Activated CD8-positive, alpha-beta memory T cell treated with anti-CD3 and anti-CD28 coated beads for 48 hours (primary cell): ENCODE data around the gene FERMT3.

Source experiments
- DNase-seq, 3 experiments: peaks; one replicate each; pipeline ENCODE4 v3.0.0-alpha.2; 2020; ENCODE audit warnings: low read depth in 2 of 3, low spot score in 2 of 3

Gene FERMT3

GRCh38 chr11:64262271-64263002 is 55.9 kb downstream of the FERMT3 start:
- DNase-seq: no peak

- DNase-seq: no peak
These were observed 56.8 kb downstream of the FERMT3 start for GRCh38 chr11:64263021-64263946.

- DNase-seq: no peak
These were observed 57.4 kb downstream of the FERMT3 start for GRCh38 chr11:64263947-64264317.

- no peak for DNase-seq
These were observed 57.9 kb downstream of the FERMT3 start for GRCh38 chr11:64264371-64264852.

- no peak for DNase-seq
These were observed 58.9 kb downstream of the FERMT3 start for GRCh38 chr11:64265176-64266160.

- DNase-seq: no peak
These were observed 59.8 kb downstream of the FERMT3 start for GRCh38 chr11:64266339-64266738.

GRCh38 chr11:64267207-64267945 is 60.9 kb downstream of the FERMT3 start:
- DNase-seq: no peak

GRCh38 chr11:64268025-64268892 is 61.7 kb downstream of the FERMT3 start:
- DNase-seq: no peak

- peak in 2 of 3 experiments; percentile 19 to 38 for DNase-seq
These were observed 62.5 kb downstream of the FERMT3 start for GRCh38 chr11:64268893-64269539.

- DNase-seq: peak; percentile 89 to 98 (median 96)
These were observed 63.2 kb downstream of the FERMT3 start for GRCh38 chr11:64269540-64270220.
